HG02798 (cell line): ENCODE results near the gene SLC7A9.
"Not testable (repeated sequence)": the region's sequence is repeated elsewhere in the genome, so short reads cannot be mapped to it uniquely, and the experiment has no call there.

Source experiments
- ATAC-seq: cut with Tn5 transposase; IDR thresholded peaks from one replicate; pipeline ENCODE4 v1.9.1; 2021; ENCODE audit warnings: mild to moderate bottlenecking; ENCODE audit not compliant: unreplicated experiment, poor library complexity

The SLC7A9 gene

GRCh38 chr19:32810452-32810851 is 59.1 kb downstream of the SLC7A9 start:
- ATAC-seq: no peak

GRCh38 chr19:32809754-32810153 is 59.8 kb downstream of the SLC7A9 start:
- ATAC-seq: no peak

- no peak for ATAC-seq
Observed at GRCh38 chr19:32809254-32809653, 60.3 kb downstream of the SLC7A9 start.

GRCh38 chr19:32808236-32808635 is 61.3 kb downstream of the SLC7A9 start:
- no peak for ATAC-seq

- no peak for ATAC-seq
Observed at GRCh38 chr19:32802840-32803239, 66.7 kb downstream of the SLC7A9 start.

GRCh38 chr19:32800754-32801153 is 68.8 kb downstream of the SLC7A9 start:
- ATAC-seq: no peak

GRCh38 chr19:32800191-32800590 is 69.4 kb downstream of the SLC7A9 start:
- ATAC-seq: no peak

- ATAC-seq: no peak
Observed at GRCh38 chr19:32798201-32798600, 71.4 kb downstream of the SLC7A9 start.

- no peak for ATAC-seq
Observed at GRCh38 chr19:32789429-32789828, 80.1 kb downstream of the SLC7A9 start.

GRCh38 chr19:32787895-32788294 is 81.7 kb downstream of the SLC7A9 start:
- ATAC-seq: not testable (repeated sequence)

- ATAC-seq: not testable (repeated sequence)
Observed at GRCh38 chr19:32787161-32787813, 82.3 kb downstream of the SLC7A9 start.

GRCh38 chr19:32782089-32782488 is 87.5 kb downstream of the SLC7A9 start:
- not testable (repeated sequence) for ATAC-seq

GRCh38 chr19:32781280-32781679 is 88.3 kb downstream of the SLC7A9 start:
- ATAC-seq: no peak
